NT2/D1 (cell line): ENCODE data around the gene TSPAN9.
A peak's percentile ranks its signal among the peaks of the same experiment; 100 is the strongest.

Source experiments
- DNase-seq: peaks from one replicate; pipeline ENCODE4 v3.0.0-alpha.2; 2011; ENCODE audit warnings: low read depth, low spot score
- H3K27me3 ChIP-seq: 2 replicates; pipeline ENCODE4 v1.6.0; 2011; ENCODE audit warnings: mild to moderate bottlenecking; ENCODE audit not compliant: insufficient read length, insufficient read depth
- H3K36me3 ChIP-seq: 2 replicates; pipeline ENCODE4 v1.6.1; 2011; ENCODE audit warnings: mild to moderate bottlenecking, low read length, mixed read lengths; ENCODE audit not compliant: insufficient read depth, insufficient read length
- H3K4me1 ChIP-seq: 2 replicates; pipeline ENCODE4 v1.5.1; 2011; ENCODE audit not compliant: insufficient read depth, insufficient read length
- H3K4me3 ChIP-seq: 2 replicates; pipeline ENCODE4 v1.5.1; 2011; ENCODE audit warnings: low read depth; ENCODE audit not compliant: insufficient read length
- H3K9ac ChIP-seq: 2 replicates; pipeline ENCODE4 v1.6.0; 2011; ENCODE audit warnings: low read depth; ENCODE audit not compliant: insufficient read length
- H3K9me3 ChIP-seq: 2 replicates; pipeline ENCODE4 v1.5.1; 2011; ENCODE audit warnings: mild to moderate bottlenecking, low read length; ENCODE audit not compliant: insufficient read depth
- SUZ12 ChIP-seq: IDR thresholded peaks from 2 replicates; pipeline ENCODE4 v1.6.1; 2011; ENCODE audit not compliant: insufficient read length, insufficient read depth; ENCODE audit errors: extremely low read depth
- YY1 ChIP-seq: IDR thresholded peaks from 2 replicates; pipeline ENCODE4 v1.6.1; 2011; ENCODE audit not compliant: insufficient read length, insufficient read depth
- ZNF274 ChIP-seq: IDR thresholded peaks from 2 replicates; pipeline ENCODE4 v1.6.1; 2011; ENCODE audit warnings: mild to moderate bottlenecking, low read depth, low read length

Gene TSPAN9

DNA sequence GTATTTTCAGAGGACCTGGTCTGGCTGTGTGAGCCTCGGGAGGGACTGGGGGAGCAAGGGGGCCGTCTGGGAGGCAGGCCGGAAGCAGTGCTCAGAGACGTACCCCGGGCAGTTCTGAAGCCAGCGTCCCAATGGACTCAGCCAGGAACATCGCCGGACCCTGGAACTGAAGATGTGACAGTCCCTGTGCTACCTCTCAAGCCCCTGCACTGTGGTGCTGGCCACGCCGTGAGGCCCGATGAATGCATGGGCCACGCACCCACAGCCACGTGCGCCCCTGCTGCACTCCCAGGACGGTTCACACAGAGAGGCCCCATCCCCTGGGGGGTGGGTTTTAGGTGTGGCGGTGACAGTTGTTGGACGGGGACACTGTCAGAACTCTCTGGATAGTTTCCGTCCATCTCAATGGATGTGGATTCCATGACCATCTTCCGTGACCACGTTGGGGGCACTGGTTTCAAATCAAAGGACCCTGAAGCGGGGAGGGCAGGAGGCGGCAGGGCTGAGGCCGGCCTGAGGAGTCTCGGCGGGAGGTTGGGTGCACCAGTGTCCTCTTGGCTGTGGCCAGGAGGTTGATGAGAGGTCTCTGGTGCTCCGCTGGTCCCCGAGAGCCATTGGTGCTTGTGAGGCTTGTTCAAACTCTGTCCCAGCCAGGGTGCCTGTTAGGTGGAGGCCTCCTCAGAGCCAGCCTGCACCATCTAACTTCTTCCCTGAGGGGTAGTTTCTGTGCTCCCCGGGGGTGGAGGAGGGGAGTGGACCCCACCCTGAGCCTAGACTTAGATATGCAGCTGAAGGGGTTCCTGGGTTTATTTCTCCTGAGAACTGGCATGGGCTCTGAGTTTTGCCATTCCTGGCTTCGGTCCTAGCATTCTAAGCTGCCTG, 36.3 kb upstream of the TSPAN9 start:
- H3K36me3 ChIP-seq: peaks cover 88% of the 10 kb centered on the region
- peak overlapping the region; percentile 52 for H3K9ac ChIP-seq
- no peak for DNase-seq
- H3K4me3 ChIP-seq: no peak overlapping the region
- H3K27me3 ChIP-seq: no peaks in the 10 kb centered on the region
- H3K4me1 ChIP-seq: peaks cover 15% of the 10 kb centered on the region
- TF ChIP-seq YY1 (no peak), SUZ12 (no peak), ZNF274 (no peak)
- no peaks in the 10 kb centered on the region for H3K9me3 ChIP-seq

DNA sequence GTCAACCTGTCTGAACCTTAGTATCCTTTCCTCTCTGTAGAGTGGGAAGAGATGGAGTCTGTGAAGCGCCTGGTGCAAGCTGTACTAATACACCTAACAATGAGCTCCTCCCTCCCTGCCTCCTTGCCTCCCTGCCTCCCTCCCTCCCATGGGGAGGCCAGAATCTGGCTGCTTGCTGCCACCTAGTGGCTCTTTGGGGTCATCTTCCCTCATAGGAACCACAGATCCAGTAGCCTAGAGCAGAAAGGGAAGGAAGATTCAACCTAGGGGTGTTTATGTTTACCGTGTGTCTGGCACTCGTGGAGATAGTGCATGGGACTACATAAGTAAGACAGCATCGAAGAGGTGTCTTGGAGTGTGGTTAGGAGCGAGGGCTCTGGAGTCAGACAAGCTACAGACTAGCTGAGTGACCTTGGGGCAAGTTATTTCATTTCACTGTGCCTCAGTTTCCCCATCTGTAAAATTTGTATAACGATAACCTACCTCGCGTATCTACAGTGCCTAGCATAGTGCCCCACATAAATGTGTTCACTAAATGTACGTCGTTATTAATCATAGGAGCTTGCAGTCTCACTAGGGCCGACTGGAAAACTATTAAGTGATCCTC, 35.5 kb upstream of the TSPAN9 start:
- no peaks in the 10 kb centered on the region for H3K9me3 ChIP-seq
- H3K4me1 ChIP-seq: peaks cover 9% of the 10 kb centered on the region
- peaks cover 82% of the 10 kb centered on the region for H3K36me3 ChIP-seq
- peak overlapping the region; percentile 52 for H3K9ac ChIP-seq
- H3K27me3 ChIP-seq: no peaks in the 10 kb centered on the region
- no peak for TF ChIP-seq SUZ12
- no peak for TF ChIP-seq YY1
- no peak for TF ChIP-seq ZNF274
- H3K4me3 ChIP-seq: no peak overlapping the region
- DNase-seq: peak; percentile 99

DNA sequence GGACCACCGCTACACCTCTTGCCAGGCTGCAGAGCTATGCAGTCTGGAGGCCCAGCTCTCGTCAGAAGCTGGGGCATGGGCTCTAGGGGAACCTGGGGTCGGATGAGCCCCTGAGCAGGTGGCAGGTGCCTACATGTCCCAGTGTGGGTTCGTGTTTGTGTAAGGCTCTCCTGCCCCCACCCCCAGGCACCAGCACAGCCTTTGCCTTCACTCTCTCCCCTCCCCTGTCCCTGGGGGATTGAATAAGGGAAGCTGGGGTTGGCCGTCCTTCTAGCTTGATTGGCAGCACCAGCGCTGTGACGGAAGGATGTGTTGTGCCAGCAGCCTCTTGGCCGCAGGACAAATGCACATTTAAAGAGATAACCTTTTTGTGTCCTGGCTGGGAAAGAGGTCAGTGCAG, 34.8 kb upstream of the TSPAN9 start:
- no peak for TF ChIP-seq ZNF274
- no peak for TF ChIP-seq YY1
- TF ChIP-seq SUZ12: no peak
- Histone ChIP-seq H3K9ac (peak overlapping the region; percentile 10), H3K4me3 (no peak overlapping the region), H3K36me3 (peaks cover 74% of the 10 kb centered on the region), H3K4me1 (peaks cover 8% of the 10 kb centered on the region), H3K27me3 (no peaks in the 10 kb centered on the region), H3K9me3 (no peaks in the 10 kb centered on the region)
- no peak for DNase-seq

DNA sequence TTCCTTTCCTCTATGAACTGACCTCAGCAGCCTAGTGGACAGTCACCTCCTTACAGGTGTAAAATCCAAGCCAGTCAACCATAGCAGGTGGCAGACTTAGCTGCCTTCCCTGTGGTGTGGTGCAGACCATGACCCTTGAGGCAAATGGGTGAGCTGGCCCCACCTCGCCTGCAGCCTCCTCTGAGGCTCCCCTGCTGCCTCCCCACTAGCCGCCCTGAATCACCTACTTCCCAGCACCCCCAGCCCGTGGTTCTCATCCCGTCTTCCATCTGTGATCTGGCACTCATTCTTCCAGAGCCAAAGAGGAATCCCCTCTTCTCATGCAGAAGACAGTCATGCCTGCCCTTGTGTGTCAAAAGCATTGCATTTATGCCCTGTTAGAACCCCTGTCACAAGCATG, 34.4 kb upstream of the TSPAN9 start:
- H3K9me3 ChIP-seq: no peaks in the 10 kb centered on the region

DNA sequence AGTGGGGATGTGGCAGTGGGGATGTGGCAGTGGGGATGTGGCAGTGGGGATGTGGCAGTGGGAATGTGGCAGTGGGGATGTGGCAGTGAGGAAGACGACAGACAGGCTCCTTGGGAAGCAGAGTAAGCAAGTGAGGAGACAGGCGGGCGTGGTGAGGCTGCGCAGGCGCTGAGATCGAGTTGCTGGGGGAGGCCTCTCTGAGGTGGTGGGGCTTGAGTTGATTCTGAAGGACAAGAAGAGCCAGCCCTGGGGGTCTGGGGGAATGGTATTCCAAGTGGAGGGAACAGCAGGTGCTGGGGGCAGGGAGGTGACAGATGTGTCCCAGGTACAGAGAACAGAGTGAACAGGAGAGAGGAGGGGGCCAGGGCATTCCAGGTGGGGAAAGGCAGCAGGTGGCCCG, 33.8 kb upstream of the TSPAN9 start:
- DNase-seq: no peak
- no peak for TF ChIP-seq ZNF274
- TF ChIP-seq YY1: no peak
- TF ChIP-seq SUZ12: no peak
- H3K9me3 ChIP-seq: no peaks in the 10 kb centered on the region
- H3K4me3 ChIP-seq: no peak overlapping the region
- no peak overlapping the region for H3K9ac ChIP-seq
- no peaks in the 10 kb centered on the region for H3K27me3 ChIP-seq
- peaks cover 64% of the 10 kb centered on the region for H3K36me3 ChIP-seq
- H3K4me1 ChIP-seq: peaks cover 17% of the 10 kb centered on the region

More for the DNA sequence above, 34.4 kb upstream of the TSPAN9 start:
- Histone ChIP-seq H3K4me1 (peaks cover 12% of the 10 kb centered on the region), H3K9ac (no peak overlapping the region), H3K36me3 (peaks cover 70% of the 10 kb centered on the region), H3K4me3 (no peak overlapping the region), H3K27me3 (no peaks in the 10 kb centered on the region)
- no peak for DNase-seq
- TF ChIP-seq YY1 (no peak), SUZ12 (no peak), ZNF274 (no peak)

DNA sequence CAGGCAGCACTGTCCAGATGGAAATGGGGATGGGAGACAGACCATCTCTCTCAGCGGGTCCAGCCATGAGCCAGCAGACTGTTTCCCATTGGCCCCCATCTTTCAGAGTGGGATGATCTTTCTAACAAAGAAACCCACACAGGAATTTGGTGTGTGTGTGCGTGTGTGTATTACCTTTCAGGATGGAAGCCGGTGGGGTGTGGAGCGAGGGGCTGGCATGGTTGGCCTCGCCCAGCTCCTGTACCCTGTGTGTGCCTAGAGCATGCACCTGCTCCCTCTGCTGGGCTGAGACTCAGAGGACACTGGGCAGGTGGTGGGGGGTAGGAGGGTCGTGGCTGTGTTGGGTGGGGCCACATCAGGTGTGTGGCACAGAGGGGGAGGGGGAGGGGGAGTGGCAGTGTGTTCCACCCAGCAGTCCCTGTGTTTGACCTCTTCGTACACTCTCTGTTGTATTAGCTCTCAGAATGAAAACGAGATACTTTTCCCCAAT, 33.0 kb upstream of the TSPAN9 start:
- Histone ChIP-seq H3K4me1 (peaks cover 19% of the 10 kb centered on the region), H3K27me3 (no peaks in the 10 kb centered on the region), H3K4me3 (no peak overlapping the region), H3K9me3 (no peaks in the 10 kb centered on the region), H3K9ac (no peak overlapping the region), H3K36me3 (peaks cover 56% of the 10 kb centered on the region)
- no peak for DNase-seq
- TF ChIP-seq ZNF274: no peak
- no peak for TF ChIP-seq YY1
- no peak for TF ChIP-seq SUZ12

DNA sequence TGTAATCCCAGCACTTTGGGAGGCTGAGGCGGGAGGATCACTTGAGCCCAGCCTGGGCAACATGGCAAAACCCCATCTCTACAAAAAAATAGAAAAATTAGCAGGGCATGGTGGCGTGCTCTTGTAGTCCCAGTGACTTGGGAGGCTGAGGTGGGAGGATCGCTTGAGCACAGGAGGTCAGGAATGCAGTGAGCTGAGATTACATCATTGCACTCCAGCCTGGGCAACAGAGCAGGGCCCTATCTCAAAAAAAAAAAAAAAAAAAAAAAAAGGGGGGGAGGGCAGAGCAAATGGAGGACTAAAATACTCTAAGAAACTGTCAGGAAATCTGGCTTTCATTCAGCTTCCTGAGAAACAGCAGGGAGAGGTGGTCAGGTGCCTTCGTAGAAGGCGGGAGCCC, 31.7 kb upstream of the TSPAN9 start:
- H3K4me3 ChIP-seq: no peak overlapping the region
- DNase-seq: no peak
- H3K27me3 ChIP-seq: no peaks in the 10 kb centered on the region
- H3K4me1 ChIP-seq: peaks cover 19% of the 10 kb centered on the region
- peaks cover 45% of the 10 kb centered on the region for H3K36me3 ChIP-seq
- H3K9me3 ChIP-seq: no peaks in the 10 kb centered on the region
- H3K9ac ChIP-seq: no peak overlapping the region
- TF ChIP-seq YY1 (no peak), SUZ12 (no peak), ZNF274 (no peak)
